K562 (cell line): ENCODE data around the gene XKR7. TPM values are rescaled to one million over a fixed set of nuclear protein-coding genes. Genes with fewer than 3 reads are reported as not detected.
A peak's percentile ranks its signal among the peaks of the same experiment; 100 is the strongest.

Source experiments
- ARID4B ChIP-seq: sonication (generic); formaldehyde crosslinking; IDR thresholded peaks from 2 replicates; pipeline ENCODE4 v1.8.0; 2022; ENCODE audit warnings: mild to moderate bottlenecking, missing genetic modification reagents
- CC2D1A ChIP-seq: fragments of 450-650 bp; IDR thresholded peaks from 2 replicates; pipeline ENCODE4 v1.6.1; 2017; ENCODE audit warnings: mild to moderate bottlenecking
- CCNT2 ChIP-seq: IDR thresholded peaks from 2 replicates; pipeline ENCODE4 v1.6.1; 2011; ENCODE audit warnings: borderline replicate concordance, low read depth, mild to moderate bottlenecking, moderate library complexity, mixed read lengths, low read length; ENCODE audit not compliant: insufficient read length; ENCODE audit errors: extremely low read depth
- CEBPG ChIP-seq, 3 experiments: fragments of 200-800 bp in 1 of 3; sonication (Bioruptor generic) in 1 of 3; sonication (generic) in 1 of 3; formaldehyde crosslinking in 1 of 3; IDR thresholded peaks in 2 of 3; conservative IDR thresholded peaks in 1 of 3; 2 replicates each; pipeline versions ENCODE4 v1.6.1 to v1.8.0; 2016 to 2022; ENCODE audit warnings: missing compliant biosample characterization in 2 of 3, missing genetic modification characterization in 2 of 3, mild to moderate bottlenecking in 1 of 3, missing genetic modification reagents in 1 of 3
- DDX20 ChIP-seq: fragments of 450-650 bp; IDR thresholded peaks from 2 replicates; pipeline ENCODE4 v1.6.1; 2016; ENCODE audit warnings: missing genetic modification characterization, low read depth, mild to moderate bottlenecking, missing compliant biosample characterization, moderate library complexity
- E4F1 ChIP-seq: fragments of 250-450 bp; sonication (Bioruptor Pico); IDR thresholded peaks from 2 replicates; pipeline ENCODE4 v1.5.0; 2021; ENCODE audit warnings: mild to moderate bottlenecking, borderline replicate concordance
- FOXJ3 ChIP-seq: sonication (generic); formaldehyde crosslinking; IDR thresholded peaks from 2 replicates; pipeline ENCODE4 v1.4.0; 2020; ENCODE audit warnings: mild to moderate bottlenecking, missing genetic modification reagents
- IRF9 ChIP-seq: fragments of 450-650 bp; IDR thresholded peaks from 2 replicates; pipeline ENCODE4 v1.6.1; 2016; ENCODE audit warnings: missing biosample characterization, missing genetic modification characterization
- KAT7 ChIP-seq: sonication (generic); formaldehyde crosslinking; IDR thresholded peaks from 2 replicates; pipeline ENCODE4 v1.8.0; 2022; ENCODE audit warnings: missing genetic modification reagents, mild to moderate bottlenecking, borderline replicate concordance
- KDM2B ChIP-seq: fragments of 250-450 bp; sonication (Bioruptor Pico); IDR thresholded peaks from 2 replicates; pipeline ENCODE4 v1.8.0; 2021; ENCODE audit warnings: mild to moderate bottlenecking, moderate library complexity
- NEUROD1 ChIP-seq: fragments of 150-350 bp; IDR thresholded peaks from 2 replicates; pipeline ENCODE4 v1.6.1; 2014; ENCODE audit warnings: borderline replicate concordance, low read length, low read depth; ENCODE audit not compliant: partially characterized antibody
- NFRKB ChIP-seq: fragments of 450-650 bp; IDR thresholded peaks from 2 replicates; pipeline ENCODE4 v1.6.1; 2016; ENCODE audit warnings: low read depth
- NFXL1 ChIP-seq: fragments of 450-650 bp; formaldehyde crosslinking; IDR thresholded peaks from 2 replicates; pipeline ENCODE4 v1.4.0; 2021; ENCODE audit warnings: mild to moderate bottlenecking
- SAP30 ChIP-seq: fragments of 200-600 bp; sonication (generic); IDR thresholded peaks from 2 replicates; pipeline ENCODE4 v1.6.1; 2012; ENCODE audit warnings: borderline replicate concordance, low read depth, mild to moderate bottlenecking, moderate library complexity, low read length, control low read depth, inconsistent platforms; ENCODE audit not compliant: insufficient read depth, poor library complexity, severe bottlenecking
- SNRNP70 ChIP-seq: fragments of 200-400 bp; formaldehyde crosslinking; optimal IDR thresholded peaks from 2 replicates; pipeline ENCODE3; 2017; ENCODE audit warnings: low read depth, low read length
- TEAD2 ChIP-seq: fragments of 450-650 bp; IDR thresholded peaks from 2 replicates; pipeline ENCODE4 v1.6.1; 2016; ENCODE audit warnings: missing genetic modification characterization, control low read depth, missing compliant biosample characterization
- THRAP3 ChIP-seq: fragments of 450-650 bp; IDR thresholded peaks from 2 replicates; pipeline ENCODE4 v1.6.1; 2016; ENCODE audit warnings: mild to moderate bottlenecking, inconsistent platforms, borderline replicate concordance
- ZNF507 ChIP-seq: conservative IDR thresholded peaks from 2 replicates; pipeline ENCODE4 v1.6.1; 2017; ENCODE audit warnings: missing genetic modification characterization, missing compliant biosample characterization
- ZSCAN29 ChIP-seq: fragments of 450-650 bp; IDR thresholded peaks from 2 replicates; pipeline ENCODE4 v1.6.1; 2017
- polyA plus RNA-seq, 8 experiments: library from polyadenylated mRNA; depleted of rRNA in 4 of 8; stranded (reverse) in 5 of 8; unstranded in 3 of 8; fragments of >200 nt; fragmentation: Nextera tagmentation in 2 of 8; fragmentation: Illumina TruSeq in 1 of 8; extraction: Ambion mirVana in 2 of 8; extraction: Trizol in 1 of 8; gene quantifications; 2 replicates each; pipeline versions ENCODE4 v1.2.1 to v1.2.3, GENCODE V29; 2011 to 2014; ENCODE audit warnings: inconsistent platforms in 1 of 8, missing spikeins in 1 of 8
- total RNA-seq, 7 experiments: library from RNA; depleted of rRNA in 6 of 7; stranded (reverse); fragments of >200 nt in 6 of 7; fragmentation: Illumina TruSeq in 2 of 7; extraction: Trizol in 2 of 7; gene quantifications; 2 replicates each; pipeline versions ENCODE4 v1.2.1 to v1.2.3, GENCODE V29; 2011 to 2021; ENCODE audit warnings: low replicate concordance in 1 of 7

Gene XKR7
- total and polyA plus RNA-seq, 9 of the 15 experiments (the other 6 are each of a cell fraction or from before 2014, with no cell fraction given) = 0.02 TPM; not detected in 8

GRCh38 chr20:32031007-32031958, 63.3 kb downstream of the XKR7 start (continued):
- no peak for TF ChIP-seq ARID4B
- no peak for TF ChIP-seq CEBPG (CRISPR knock-in tag; IDR thresholded peaks at IDR 0.05)
- no peak for TF ChIP-seq CEBPG (tag; conservative IDR thresholded peaks at IDR 0.05 in 1 of 2, IDR thresholded peaks at IDR 0.05 in 1 of 2)
- no peak for TF ChIP-seq SNRNP70
- TF ChIP-seq KAT7 (CRISPR knock-in tag) = no peak
- TF ChIP-seq ZNF507 (tag) = no peak
- no peak for TF ChIP-seq NEUROD1
- TF ChIP-seq CC2D1A = no peak
- no peak for TF ChIP-seq ZSCAN29
- TF ChIP-seq SAP30 = no peak
- no peak for TF ChIP-seq TEAD2 (tag)
- peak; percentile 20 for TF ChIP-seq CCNT2
- no peak for TF ChIP-seq E4F1 (CRISPR knock-in tag)
- TF ChIP-seq THRAP3 = no peak
- TF ChIP-seq NFRKB = no peak
- TF ChIP-seq FOXJ3 = no peak
- no peak for TF ChIP-seq DDX20 (tag)
- TF ChIP-seq NFXL1 (CRISPR knock-in tag) = no peak
- TF ChIP-seq KDM2B (CRISPR knock-in tag) = no peak
- TF ChIP-seq IRF9 (tag) = no peak
